Measurements from ENCODE around the gene MME.
"Not testable (repeated sequence)": the region's sequence is repeated elsewhere in the genome, so short reads cannot be mapped to it uniquely, and the experiment has no call there.

Gene MME

GRCh38 chr3:155190691-155191090, 110.6 kb downstream of the MME start:
- Mint-ChIP-seq H3K27ac (no peak overlapping the region), H3K27me3 (peaks cover 1% of the 10 kb centered on the region), H3K36me3 (no peaks in the 10 kb centered on the region), H3K9me3 (no peaks in the 10 kb centered on the region), H3K4me1 (no peaks in the 10 kb centered on the region), H3K4me3 (no peak overlapping the region)

GRCh38 chr3:155192957-155193746, 113.0 kb downstream of the MME start:
- no peaks in the 10 kb centered on the region for H3K36me3 Mint-ChIP-seq
- H3K4me1 Mint-ChIP-seq: no peaks in the 10 kb centered on the region
- no peaks in the 10 kb centered on the region for H3K9me3 Mint-ChIP-seq
- H3K4me3 Mint-ChIP-seq: no peak overlapping the region
- no peak overlapping the region for H3K27ac Mint-ChIP-seq
- H3K27me3 Mint-ChIP-seq: peaks cover 1% of the 10 kb centered on the region

GRCh38 chr3:155193868-155194267, 113.7 kb downstream of the MME start:
- Mint-ChIP-seq H3K4me1 (no peaks in the 10 kb centered on the region), H3K9me3 (no peaks in the 10 kb centered on the region), H3K4me3 (no peak overlapping the region), H3K36me3 (no peaks in the 10 kb centered on the region), H3K27me3 (peaks cover 1% of the 10 kb centered on the region), H3K27ac (no peak overlapping the region)

GRCh38 chr3:155194973-155195957, 115.1 kb downstream of the MME start:
- H3K4me1 Mint-ChIP-seq: no peaks in the 10 kb centered on the region
- H3K4me3 Mint-ChIP-seq: no peak overlapping the region
- no peaks in the 10 kb centered on the region for H3K36me3 Mint-ChIP-seq
- peaks cover 1% of the 10 kb centered on the region for H3K27me3 Mint-ChIP-seq
- H3K27ac Mint-ChIP-seq: no peak overlapping the region
- no peaks in the 10 kb centered on the region for H3K9me3 Mint-ChIP-seq

GRCh38 chr3:155196131-155197021, 116.3 kb downstream of the MME start:
- peaks cover 1% of the 10 kb centered on the region for H3K27me3 Mint-ChIP-seq
- H3K4me1 Mint-ChIP-seq: no peaks in the 10 kb centered on the region
- no peak overlapping the region for H3K27ac Mint-ChIP-seq
- H3K9me3 Mint-ChIP-seq: no peaks in the 10 kb centered on the region
- no peaks in the 10 kb centered on the region for H3K36me3 Mint-ChIP-seq
- H3K4me3 Mint-ChIP-seq: no peak overlapping the region

- no peaks in the 10 kb centered on the region for H3K4me1 Mint-ChIP-seq
- no peak overlapping the region for H3K27ac Mint-ChIP-seq
- H3K27me3 Mint-ChIP-seq: peaks cover 1% of the 10 kb centered on the region
- H3K36me3 Mint-ChIP-seq: no peaks in the 10 kb centered on the region
- H3K4me3 Mint-ChIP-seq: no peak overlapping the region
- H3K9me3 Mint-ChIP-seq: no peaks in the 10 kb centered on the region
These were observed 117.7 kb downstream of the MME start for GRCh38 chr3:155197786-155198185.

- H3K27ac Mint-ChIP-seq: no peak overlapping the region
- no peaks in the 10 kb centered on the region for H3K9me3 Mint-ChIP-seq
- no peak overlapping the region for H3K4me3 Mint-ChIP-seq
- no peaks in the 10 kb centered on the region for H3K27me3 Mint-ChIP-seq
- H3K36me3 Mint-ChIP-seq: no peaks in the 10 kb centered on the region
- no peaks in the 10 kb centered on the region for H3K4me1 Mint-ChIP-seq
These were observed 122.5 kb downstream of the MME start for GRCh38 chr3:155202626-155203025.

- Mint-ChIP-seq H3K27me3 (no peaks in the 10 kb centered on the region), H3K4me3 (no peak overlapping the region), H3K36me3 (no peaks in the 10 kb centered on the region), H3K4me1 (no peaks in the 10 kb centered on the region), H3K9me3 (no peaks in the 10 kb centered on the region), H3K27ac (no peak overlapping the region)
These were observed 124.7 kb downstream of the MME start for GRCh38 chr3:155204851-155205250.

GRCh38 chr3:155208183-155208800, 128.2 kb downstream of the MME start:
- Mint-ChIP-seq H3K9me3 (no peaks in the 10 kb centered on the region), H3K36me3 (no peaks in the 10 kb centered on the region), H3K4me1 (no peaks in the 10 kb centered on the region), H3K4me3 (no peak overlapping the region), H3K27me3 (no peaks in the 10 kb centered on the region), H3K27ac (no peak overlapping the region)

GRCh38 chr3:155210736-155211135, 130.6 kb downstream of the MME start:
- Mint-ChIP-seq H3K27ac (no peak overlapping the region), H3K27me3 (no peaks in the 10 kb centered on the region), H3K36me3 (no peaks in the 10 kb centered on the region), H3K4me3 (no peak overlapping the region), H3K9me3 (no peaks in the 10 kb centered on the region), H3K4me1 (no peaks in the 10 kb centered on the region)

- no peaks in the 10 kb centered on the region for H3K4me1 Mint-ChIP-seq
- H3K27ac Mint-ChIP-seq: no peak overlapping the region
- no peaks in the 10 kb centered on the region for H3K9me3 Mint-ChIP-seq
- no peaks in the 10 kb centered on the region for H3K27me3 Mint-ChIP-seq
- no peak overlapping the region for H3K4me3 Mint-ChIP-seq
- no peaks in the 10 kb centered on the region for H3K36me3 Mint-ChIP-seq
These were observed 131.1 kb downstream of the MME start for GRCh38 chr3:155211266-155211665.

GRCh38 chr3:155211940-155212339, 131.8 kb downstream of the MME start:
- no peak overlapping the region for H3K27ac Mint-ChIP-seq
- H3K27me3 Mint-ChIP-seq: no peaks in the 10 kb centered on the region
- no peak overlapping the region for H3K4me3 Mint-ChIP-seq
- H3K4me1 Mint-ChIP-seq: no peaks in the 10 kb centered on the region
- no peaks in the 10 kb centered on the region for H3K9me3 Mint-ChIP-seq
- no peaks in the 10 kb centered on the region for H3K36me3 Mint-ChIP-seq

- H3K27ac Mint-ChIP-seq, H3K36me3 Mint-ChIP-seq: not testable (repeated sequence)
These were observed 135.9 kb downstream of the MME start for GRCh38 chr3:155216007-155216406.

GRCh38 chr3:155217591-155217990, 137.5 kb downstream of the MME start:
- Mint-ChIP-seq H3K27me3 (no peaks in the 10 kb centered on the region), H3K9me3 (peaks cover 6% of the 10 kb centered on the region), H3K4me1 (no peaks in the 10 kb centered on the region), H3K27ac (no peak overlapping the region), H3K4me3 (no peak overlapping the region), H3K36me3 (no peaks in the 10 kb centered on the region)

More at GRCh38 chr3:155216007-155216406, 135.9 kb downstream of the MME start:
- not testable (repeated sequence) for H3K9me3 Mint-ChIP-seq, H3K27me3 Mint-ChIP-seq, H3K4me1 Mint-ChIP-seq, H3K4me3 Mint-ChIP-seq

GRCh38 chr3:155218462-155218861, 138.3 kb downstream of the MME start:
- H3K27ac Mint-ChIP-seq: no peak overlapping the region
- H3K4me1 Mint-ChIP-seq: no peaks in the 10 kb centered on the region
- no peak overlapping the region for H3K4me3 Mint-ChIP-seq
- peaks cover 6% of the 10 kb centered on the region for H3K9me3 Mint-ChIP-seq
- H3K36me3 Mint-ChIP-seq: no peaks in the 10 kb centered on the region
- no peaks in the 10 kb centered on the region for H3K27me3 Mint-ChIP-seq
